Caco-2 (cell line): ENCODE data around the gene P2RX6. TPM values are rescaled to one million over a fixed set of nuclear protein-coding genes. Genes with fewer than 3 reads are reported as not detected.

Experiments used
- BruUV-seq: library from RNA; stranded (reverse); fragments of 400-500 nt; replicated peaks from 2 replicates; lab custom pipeline; 2021; lab: Mats Ljungman, UMichigan
- CTCF ChIA-PET: fragments of 300-600 bp; sonication (Branson Sonifier 250); formaldehyde crosslinking; loops from one replicate; lab custom pipeline; 2022; ENCODE audit warnings: antibody characterized with exemption; lab: Charles Lee
- POLR2A ChIA-PET: fragments of 300-600 bp; sonication (Branson Sonifier 250); formaldehyde crosslinking; loops from one replicate; lab custom pipeline; 2022; ENCODE audit warnings: antibody characterized with exemption; lab: Charles Lee
- DNase-seq, 2 experiments: peaks; one replicate each; pipeline versions ENCODE4 v3.0.0 to v3.0.0-alpha.2; 2020 to 2022
- H3K27me3 ChIP-seq: replicated peaks from 2 replicates; pipeline ENCODE4 v1.6.0; 2011; ENCODE audit warnings: low read length; ENCODE audit not compliant: control insufficient read depth, insufficient read depth
- H3K36me3 ChIP-seq: 2 replicates; pipeline ENCODE4 v1.5.1; 2011; ENCODE audit warnings: low read length; ENCODE audit not compliant: control insufficient read depth, insufficient read depth
- H3K4me1 ChIP-seq: fragments of 250-450 bp; sonication (Bioruptor Pico); 2 replicates; pipeline ENCODE4 v1.5.1; 2020; ENCODE audit warnings: mild to moderate bottlenecking
- H3K4me3 ChIP-seq: 2 replicates; pipeline ENCODE4 v1.5.1; 2011; ENCODE audit warnings: low read depth, mild to moderate bottlenecking, control low read depth, low read length
- H3K9me3 ChIP-seq: fragments of 250-450 bp; sonication (Bioruptor Pico); 2 replicates; pipeline ENCODE4 v1.5.1; 2020; ENCODE audit warnings: mild to moderate bottlenecking, moderate library complexity
- H3K27ac Mint-ChIP-seq: one replicate; pipeline ENCODE4 v1.8.0; 2022; ENCODE audit warnings: mixed read lengths; ENCODE audit not compliant: unreplicated experiment
- H3K27me3 Mint-ChIP-seq: one replicate; pipeline ENCODE4 v1.8.0; 2022; ENCODE audit warnings: mixed read lengths; ENCODE audit not compliant: insufficient read depth, unreplicated experiment
- H3K36me3 Mint-ChIP-seq: one replicate; pipeline ENCODE4 v1.8.0; 2022; ENCODE audit warnings: mild to moderate bottlenecking, mixed read lengths; ENCODE audit not compliant: insufficient read depth, unreplicated experiment
- H3K4me1 Mint-ChIP-seq: one replicate; pipeline ENCODE4 v1.8.0; 2022; ENCODE audit warnings: low read depth, mixed read lengths; ENCODE audit not compliant: unreplicated experiment
- H3K4me3 Mint-ChIP-seq: one replicate; pipeline ENCODE4 v1.8.0; 2022; ENCODE audit warnings: mild to moderate bottlenecking, moderate library complexity, mixed read lengths; ENCODE audit not compliant: unreplicated experiment
- H3K9me3 Mint-ChIP-seq: one replicate; pipeline ENCODE4 v1.8.0; 2022; ENCODE audit warnings: mixed read lengths; ENCODE audit not compliant: unreplicated experiment
- CTCF ChIP-seq, 2 experiments: fragments of 200-600 bp in 1 of 2; IDR thresholded peaks; 1 replicate in 1 of 2; 2 replicates in 1 of 2; pipeline versions ENCODE4 v1.5.1 to v1.8.0; 2011 to 2022; ENCODE audit warnings: antibody characterized with exemption in 1 of 2, control low read depth in 1 of 2, inconsistent platforms in 1 of 2, low read depth in 1 of 2, low read length in 1 of 2, mild to moderate bottlenecking in 1 of 2, moderate library complexity in 1 of 2; ENCODE audit not compliant: insufficient read depth in 1 of 2, severe bottlenecking in 1 of 2, unreplicated experiment in 1 of 2
- intact Hi-C: fragments of 100-400 bp; cut with micrococcal nuclease; formaldehyde crosslinking; loops from one replicate; pipeline ENCODE4 v1.10.0; 2022; ENCODE audit not compliant: unreplicated experiment
- total RNA-seq: library from RNA; stranded (reverse); gene quantifications from 2 replicates; pipeline ENCODE4 v1.2.3, GENCODE V29; 2022

Gene P2RX6
- total RNA-seq, 1 experiment from 2014 or later = 0.11 TPM

- BruUV-seq = no TSS peak
- ChIA-PET CTCF (no interaction called here), POLR2A (no interaction called here)
- intact Hi-C loops = no loop called here
- H3K4me3 ChIP-seq = no peak overlapping the region
- peaks cover 8% of the 10 kb centered on the region for H3K36me3 Mint-ChIP-seq
- no peak for TF ChIP-seq CTCF (IDR thresholded peaks at IDR 0.05; ENCODE audit: insufficient read depth in 1 of 2, low read depth in 1 of 2, low read length in 1 of 2, severe bottlenecking in 1 of 2, unreplicated experiment in 1 of 2)
- no peaks in the 10 kb centered on the region; the same call in 1 of the 2 replicates for H3K27me3 ChIP-seq
- DNase-seq = no peak
- H3K27me3 Mint-ChIP-seq = no peaks in the 10 kb centered on the region
- 0 out of 2 replicates have a peak, but pooled peaks cover 3% of the 10 kb centered on the region for H3K9me3 ChIP-seq
- no peak overlapping the region for H3K27ac Mint-ChIP-seq
- no peaks in the 10 kb centered on the region for H3K4me1 Mint-ChIP-seq
- peaks cover 8% of the 10 kb centered on the region for H3K9me3 Mint-ChIP-seq
- H3K36me3 ChIP-seq = no peaks in the 10 kb centered on the region
- H3K4me1 ChIP-seq = peaks cover 7% of the 10 kb centered on the region; the same call in 1 of the 2 replicates
- no peak overlapping the region for H3K4me3 Mint-ChIP-seq
These were observed 37.3 kb upstream of the P2RX6 start for GRCh38 chr22:20977516-20978170.

GRCh38 chr22:20978419-20978818, 36.5 kb upstream of the P2RX6 start:
- intact Hi-C loops = no loop called here
- Mint-ChIP-seq H3K27me3 (no peaks in the 10 kb centered on the region), H3K27ac (no peak overlapping the region), H3K9me3 (peaks cover 8% of the 10 kb centered on the region), H3K36me3 (peaks cover 8% of the 10 kb centered on the region), H3K4me1 (no peaks in the 10 kb centered on the region), H3K4me3 (no peak overlapping the region)
- DNase-seq = no peak
- ChIA-PET CTCF (no interaction called here), POLR2A (no interaction called here)
- Histone ChIP-seq H3K4me3 (no peak overlapping the region), H3K36me3 (no peaks in the 10 kb centered on the region), H3K9me3 (0 out of 2 replicates have a peak, but pooled peaks cover 3% of the 10 kb centered on the region), H3K4me1 (peaks cover 14% of the 10 kb centered on the region; the same call in 1 of the 2 replicates), H3K27me3 (no peaks in the 10 kb centered on the region; the same call in 1 of the 2 replicates)
- no TSS peak for BruUV-seq
- no peak for TF ChIP-seq CTCF (IDR thresholded peaks at IDR 0.05; ENCODE audit: insufficient read depth in 1 of 2, low read depth in 1 of 2, low read length in 1 of 2, severe bottlenecking in 1 of 2, unreplicated experiment in 1 of 2)

GRCh38 chr22:20979243-20979809, 35.6 kb upstream of the P2RX6 start:
- H3K27ac Mint-ChIP-seq = no peak overlapping the region
- peaks cover 8% of the 10 kb centered on the region for H3K9me3 Mint-ChIP-seq
- no peak for TF ChIP-seq CTCF (IDR thresholded peaks at IDR 0.05; ENCODE audit: insufficient read depth in 1 of 2, low read depth in 1 of 2, low read length in 1 of 2, severe bottlenecking in 1 of 2, unreplicated experiment in 1 of 2)
- H3K4me3 Mint-ChIP-seq = no peak overlapping the region
- no peaks in the 10 kb centered on the region for H3K4me1 Mint-ChIP-seq
- H3K27me3 Mint-ChIP-seq = no peaks in the 10 kb centered on the region
- Histone ChIP-seq H3K36me3 (no peaks in the 10 kb centered on the region), H3K27me3 (no peaks in the 10 kb centered on the region; the same call in 1 of the 2 replicates), H3K4me1 (peaks cover 14% of the 10 kb centered on the region; the same call in 1 of the 2 replicates), H3K9me3 (0 out of 2 replicates have a peak, but pooled peaks cover 3% of the 10 kb centered on the region), H3K4me3 (no peak overlapping the region)
- DNase-seq = no peak
- no TSS peak for BruUV-seq
- peaks cover 8% of the 10 kb centered on the region for H3K36me3 Mint-ChIP-seq
- ChIA-PET POLR2A (no interaction called here), CTCF (no interaction called here)
- intact Hi-C loops = no loop called here
